Measurements from ENCODE around the gene MEG3.

MEG3 gene

GRCh38 chr14:100825713-100826331, at the start of gene MEG3:
Gene MEG3, plus strand, starts transcription at chr14:100826118.
- no peak for DNase-seq

DNA sequence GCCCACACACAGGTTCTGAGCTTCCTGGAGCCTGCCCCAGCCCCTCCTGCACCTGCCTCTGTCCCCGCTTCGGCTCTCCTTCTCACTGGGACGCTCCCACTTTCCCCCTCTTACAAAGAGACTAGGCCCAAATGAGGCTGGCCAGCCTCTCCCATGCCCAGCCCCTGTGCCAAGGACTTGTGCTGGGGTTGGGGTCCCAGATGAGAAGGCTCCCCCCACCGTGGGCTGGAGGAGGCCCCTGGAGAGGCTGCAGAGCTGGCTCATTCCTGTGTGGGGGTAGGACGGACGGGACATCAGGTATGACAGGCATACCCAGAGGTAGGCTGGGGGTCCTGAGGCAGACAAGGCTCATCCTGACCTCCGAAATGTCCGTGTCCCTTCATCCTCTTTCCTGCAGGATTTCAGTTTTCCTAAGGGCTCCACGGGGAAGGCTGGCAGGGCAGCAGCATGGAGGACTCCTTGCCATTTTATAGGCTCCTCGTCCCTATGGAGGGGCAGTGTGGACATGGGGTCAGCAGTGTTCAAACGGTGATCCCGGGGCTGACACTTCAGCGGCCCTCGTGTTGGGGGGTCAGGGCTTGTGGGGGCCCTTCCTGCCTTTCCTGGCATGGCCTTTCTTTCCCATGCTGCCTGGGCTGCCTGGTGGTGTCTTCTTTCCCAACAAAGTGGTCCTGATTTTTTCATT, 49.1 kb upstream of the MEG3 start:
- DNase-seq, result no peak

- DNase-seq, result no peak
Measured at GRCh38 chr14:100777366-100777817, 48.5 kb upstream of the MEG3 start.

DNA sequence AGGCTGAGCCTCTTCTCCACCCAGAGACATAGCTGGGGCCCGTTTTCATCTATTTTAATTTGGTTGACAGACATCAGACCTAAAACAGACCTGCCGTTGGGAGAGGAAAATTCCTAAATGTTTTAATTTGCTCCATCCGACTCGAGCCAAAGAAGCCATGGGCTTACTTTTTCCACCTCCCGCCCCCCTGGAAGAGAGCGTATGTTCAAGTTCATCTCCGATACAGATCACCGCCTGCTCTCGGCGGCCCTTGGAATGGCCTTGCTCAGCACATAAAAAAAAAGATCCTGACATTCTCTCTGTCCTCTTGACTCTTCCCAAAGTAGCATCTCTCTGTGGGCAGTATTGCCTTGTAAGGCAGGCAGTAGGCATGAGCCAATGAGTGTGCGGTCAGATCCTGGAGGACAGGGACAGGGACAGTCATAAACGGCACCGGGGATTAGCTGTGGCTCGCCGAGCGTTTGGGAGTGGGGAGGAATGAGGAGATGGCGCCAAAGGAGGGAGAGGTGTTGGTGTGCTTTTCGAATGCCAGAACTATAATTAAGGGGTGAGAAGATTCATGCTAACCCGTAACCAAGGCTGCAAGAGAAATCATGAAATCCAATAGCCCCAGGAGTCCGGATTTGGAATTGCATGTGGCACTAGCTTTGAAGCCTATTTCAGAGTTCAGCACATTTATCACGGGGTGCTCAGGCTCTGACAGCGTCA, 47.9 kb upstream of the MEG3 start:
- DNase-seq, result no peak

- no peak for DNase-seq
Measured at GRCh38 chr14:100778526-100778882, 47.4 kb upstream of the MEG3 start.

- no peak for DNase-seq
Measured at GRCh38 chr14:100778951-100779690, 46.8 kb upstream of the MEG3 start.

DNA sequence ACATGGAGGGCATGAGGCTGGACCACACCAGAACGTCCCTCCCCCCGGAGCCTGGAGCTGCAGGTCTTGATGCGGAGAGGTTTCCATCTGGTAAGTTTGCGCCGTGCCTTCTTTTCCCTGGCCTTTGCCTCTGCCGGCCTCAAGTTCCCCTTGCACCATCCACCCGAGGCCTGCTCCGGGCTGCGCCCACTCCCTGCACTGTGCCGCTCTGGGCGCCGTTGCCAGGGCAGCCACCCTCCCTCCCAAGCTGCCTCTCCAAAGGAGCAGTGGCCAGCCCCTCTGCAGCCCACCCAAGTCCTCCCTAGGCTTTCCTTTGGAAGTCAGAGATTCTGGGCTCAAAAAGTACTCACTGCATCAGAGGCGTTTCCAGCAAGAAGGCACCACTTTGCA, 46.2 kb upstream of the MEG3 start:
- DNase-seq, result no peak

GRCh38 chr14:100780246-100780645, 45.7 kb upstream of the MEG3 start:
- DNase-seq, result no peak

DNA sequence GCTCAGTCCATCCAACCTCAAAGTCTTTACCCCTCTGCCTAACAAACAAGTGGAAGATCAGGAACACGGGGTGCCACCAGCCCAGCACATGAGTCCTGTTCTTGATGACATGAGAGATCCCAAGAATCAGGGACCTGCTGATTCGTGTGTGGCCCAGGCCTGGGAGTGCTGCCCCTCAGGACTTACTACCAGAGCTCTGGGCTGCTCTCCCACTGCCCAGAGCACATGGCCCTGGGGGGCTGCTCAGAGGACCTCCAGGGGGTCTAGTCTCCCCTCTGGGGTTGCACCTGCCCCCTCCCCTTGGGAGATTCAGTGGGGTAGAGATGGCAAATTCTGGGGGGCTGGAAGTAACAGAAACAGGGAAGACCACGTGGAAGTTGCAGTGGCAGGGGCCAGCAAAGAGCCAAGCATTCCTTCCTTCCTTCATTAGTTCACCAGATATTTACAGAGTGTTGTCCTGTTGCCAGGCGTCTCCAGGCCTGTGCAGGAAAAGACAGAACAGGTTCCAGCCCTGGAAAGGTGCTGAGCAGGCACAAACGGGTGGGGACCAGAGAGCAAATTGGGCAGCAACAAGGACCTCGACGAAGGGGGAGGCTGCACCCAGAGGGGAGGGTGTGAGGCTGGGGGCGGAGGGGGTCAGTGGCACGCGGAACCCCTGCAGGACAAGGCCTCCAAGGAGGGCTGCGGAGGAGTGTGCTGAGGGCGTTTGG, 45.1 kb upstream of the MEG3 start:
- DNase-seq, result no peak

- no peak for DNase-seq
Measured at GRCh38 chr14:100781952-100782351, 44.0 kb upstream of the MEG3 start.

DNA sequence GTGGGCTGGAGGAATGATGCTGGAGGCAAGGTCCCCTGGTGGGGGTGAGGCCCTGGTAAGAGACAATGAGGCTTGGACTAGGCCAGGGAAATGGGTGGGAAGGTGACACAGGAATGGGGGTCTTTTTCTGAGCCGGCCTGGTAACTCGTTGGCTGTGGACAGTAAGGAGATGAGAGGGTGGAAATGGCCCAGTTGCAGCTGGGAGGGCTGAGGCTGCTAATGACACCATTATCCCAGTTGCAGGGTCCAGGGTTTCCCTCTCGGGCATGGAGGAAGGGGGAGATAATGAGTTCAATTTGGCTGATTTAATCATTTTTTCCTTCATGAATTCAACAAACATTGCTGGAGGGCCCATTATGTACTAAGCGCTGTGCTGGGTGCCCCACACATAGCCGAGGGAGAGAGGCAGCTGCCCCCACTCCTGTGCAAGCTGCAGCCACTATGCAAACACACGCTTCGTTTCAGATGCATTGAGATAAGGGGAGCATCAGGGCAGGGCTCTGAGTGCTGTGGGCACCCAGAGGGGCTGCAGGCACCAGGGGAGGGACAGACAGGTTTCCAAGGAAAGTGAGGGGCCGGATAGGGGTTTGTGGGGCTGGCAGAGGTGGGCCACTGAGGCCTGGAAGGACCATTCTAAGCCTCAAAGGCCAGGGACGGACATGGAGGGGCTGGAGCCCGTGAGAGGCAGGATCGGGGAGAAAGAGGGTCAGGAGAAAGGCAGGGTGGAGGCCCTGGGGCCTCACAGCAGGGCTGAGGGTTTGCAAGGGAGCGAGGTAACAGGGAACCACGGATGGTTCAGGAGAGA, 43.2 kb upstream of the MEG3 start:
- DNase-seq, result no peak

GRCh38 chr14:100783630-100784370, 42.1 kb upstream of the MEG3 start:
- DNase-seq, result no peak

GRCh38 chr14:100784523-100785337, 41.2 kb upstream of the MEG3 start:
- DNase-seq, result no peak

GRCh38 chr14:100785338-100785615, 40.6 kb upstream of the MEG3 start:
- no peak for DNase-seq

DNA sequence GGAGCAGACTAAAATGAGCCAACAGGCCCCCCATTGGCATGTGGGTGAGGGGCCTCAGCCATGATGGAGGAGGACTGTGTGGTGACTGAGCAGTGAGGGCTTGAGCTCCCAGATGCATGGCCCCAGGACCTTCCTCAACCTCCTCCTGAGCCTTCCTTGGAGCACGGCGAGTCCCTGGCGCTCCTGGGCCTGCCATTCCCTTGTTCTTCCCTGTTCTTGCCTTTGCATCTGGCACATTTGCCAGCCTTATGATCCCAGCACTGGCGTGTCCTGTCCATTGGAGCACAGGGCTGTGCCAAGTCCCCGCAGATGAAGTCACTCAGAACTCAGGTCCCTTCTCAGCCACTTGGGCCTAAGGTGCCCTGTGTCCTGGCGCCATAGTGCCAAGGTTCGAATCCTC, 40.3 kb upstream of the MEG3 start:
- DNase-seq, result no peak

DNA sequence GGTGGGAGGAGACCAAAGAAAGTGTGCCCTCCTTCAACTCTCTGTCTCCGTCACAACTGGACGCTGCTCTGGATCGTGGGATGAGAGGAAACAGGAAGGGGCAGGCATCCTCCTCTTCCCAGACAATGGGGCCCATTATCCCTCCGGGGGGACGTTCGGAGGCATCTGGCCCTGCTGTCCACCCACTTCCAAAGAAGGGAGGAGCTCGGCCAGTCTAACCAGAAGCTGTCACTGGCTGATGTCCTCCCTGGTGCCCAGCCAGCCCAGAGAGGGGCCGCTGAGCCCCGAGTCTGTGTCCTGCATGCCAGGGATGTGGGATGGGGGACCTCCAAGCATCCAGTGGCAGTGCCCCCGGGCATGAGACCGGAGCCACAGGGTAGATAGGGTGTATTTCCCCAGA, 39.8 kb upstream of the MEG3 start:
- no peak for DNase-seq

DNA sequence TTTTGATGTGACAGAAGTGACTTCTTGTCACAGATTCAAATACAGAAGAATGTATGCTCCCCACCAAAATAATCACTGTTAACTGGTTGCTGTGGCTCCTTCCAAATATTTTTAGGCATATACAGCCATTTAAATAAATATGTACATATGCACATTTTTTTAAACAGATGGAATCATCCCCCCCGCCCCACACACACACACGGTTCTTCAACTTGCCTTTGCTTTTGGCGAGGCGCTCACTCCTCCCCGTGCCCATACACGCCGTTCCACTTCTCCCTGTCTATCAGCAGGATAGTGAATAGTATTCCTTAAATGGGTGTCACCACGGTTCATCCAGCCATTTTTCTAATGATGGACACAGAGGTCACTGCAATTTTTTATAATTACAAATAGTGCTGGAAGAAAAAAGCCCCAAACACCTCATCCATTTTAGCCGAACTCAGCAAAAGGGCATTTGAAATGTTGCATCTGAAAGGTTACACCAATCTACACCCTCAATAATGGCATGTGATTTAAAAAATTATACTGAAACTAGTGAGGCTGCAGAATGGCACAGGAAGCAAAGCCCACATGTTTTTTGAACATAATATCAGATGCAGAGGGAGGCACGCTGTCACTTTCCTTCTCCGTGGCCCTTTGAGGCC, 39.2 kb upstream of the MEG3 start:
- DNase-seq, result no peak

GRCh38 chr14:100787659-100788058, 38.3 kb upstream of the MEG3 start:
- DNase-seq, result no peak

GRCh38 chr14:100788517-100788916, 37.4 kb upstream of the MEG3 start:
- DNase-seq, result no peak

DNA sequence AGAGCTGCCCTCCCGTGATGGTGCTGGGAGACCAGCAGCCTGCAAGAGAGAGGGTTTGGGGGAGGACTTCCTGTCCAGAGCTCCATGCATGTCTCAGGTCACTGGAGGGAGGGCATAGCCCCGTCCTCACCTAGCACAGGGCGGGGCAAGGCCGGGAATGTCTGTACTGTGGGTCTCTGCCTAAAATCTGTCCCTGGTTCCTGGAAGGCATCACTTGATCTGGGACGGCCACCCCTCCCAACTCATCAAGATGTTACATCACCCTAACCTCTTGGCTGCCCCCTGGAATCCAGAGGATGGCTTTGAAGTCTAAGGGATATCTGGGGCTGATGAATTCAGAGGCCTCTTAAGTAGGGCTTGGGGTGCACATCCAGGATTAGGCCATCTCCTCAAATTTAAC, 37.0 kb upstream of the MEG3 start:
- no peak for DNase-seq
